HepG2 (cell line): ENCODE data around the gene SIGLECL1.

ENCODE experiments used
- CEBPB ChIP-seq: IDR thresholded peaks from 2 replicates; pipeline ENCODE4 v1.6.1; 2011; ENCODE audit warnings: low read depth, low read length, improper control_type of control experiment, borderline replicate concordance
- CTCF ChIP-seq: sonication (generic); formaldehyde crosslinking; IDR thresholded peaks from 2 replicates; pipeline ENCODE4 v1.5.0; 2020; ENCODE audit warnings: mild to moderate bottlenecking, missing genetic modification reagents, moderate library complexity
- ELF4 ChIP-seq: sonication (generic); formaldehyde crosslinking; IDR thresholded peaks from 2 replicates; pipeline ENCODE4 v1.5.0; 2020; ENCODE audit warnings: missing genetic modification reagents, mild to moderate bottlenecking, moderate library complexity, borderline replicate concordance
- IRF2 ChIP-seq: IDR thresholded peaks from 2 replicates; pipeline ENCODE4 v1.6.1; 2018; ENCODE audit warnings: missing genetic modification reagents, missing compliant biosample characterization
- MED1 ChIP-seq: sonication (generic); formaldehyde crosslinking; IDR thresholded peaks from 2 replicates; pipeline ENCODE4 v1.4.0; 2020; ENCODE audit warnings: missing genetic modification reagents
- MEIS2 ChIP-seq: sonication (generic); formaldehyde crosslinking; IDR thresholded peaks from 2 replicates; pipeline ENCODE4 v1.9.0; 2021; ENCODE audit warnings: mild to moderate bottlenecking, missing genetic modification reagents
- NCOR1 ChIP-seq: fragments of 200-600 bp; sonication (generic); IDR thresholded peaks from 2 replicates; pipeline ENCODE4 v1.7.0; 2017; ENCODE audit warnings: antibody characterized with exemption, low read length, borderline replicate concordance
- NONO ChIP-seq, 2 experiments: fragments of 450-650 bp in 1 of 2; sonication (generic) in 1 of 2; formaldehyde crosslinking in 1 of 2; IDR thresholded peaks in 1 of 2; conservative IDR thresholded peaks in 1 of 2; 2 replicates each; pipeline versions ENCODE4 v1.6.1 to v1.8.0; 2017 to 2022; ENCODE audit warnings: mild to moderate bottlenecking in 1 of 2, missing genetic modification reagents in 1 of 2, moderate library complexity in 1 of 2
- SRF ChIP-seq: IDR thresholded peaks from 2 replicates; pipeline ENCODE4 v1.6.1; 2011; ENCODE audit warnings: mild to moderate bottlenecking, low read depth, low read length, moderate library complexity
- ZNF282 ChIP-seq: fragments of 450-650 bp; IDR thresholded peaks from 2 replicates; pipeline ENCODE4 v1.6.1; 2018; ENCODE audit not compliant: partially characterized antibody
- ZNF589 ChIP-seq: sonication (generic); formaldehyde crosslinking; conservative IDR thresholded peaks from 2 replicates; pipeline ENCODE4 v1.8.0; 2022; ENCODE audit warnings: mild to moderate bottlenecking, moderate library complexity, missing genetic modification reagents
- ZNF720 ChIP-seq: sonication (generic); formaldehyde crosslinking; IDR thresholded peaks from 2 replicates; pipeline ENCODE4 v1.4.0; 2020; ENCODE audit warnings: missing genetic modification reagents

- TF ChIP-seq CTCF (CRISPR knock-in tag) (no peak), MEIS2 (CRISPR knock-in tag) (no peak), CEBPB (no peak), ELF4 (no peak), ZNF720 (CRISPR knock-in tag) (no peak), SRF (no peak), NONO (IDR thresholded peaks at IDR 0.05) (no peak), NONO (CRISPR knock-in tag; conservative IDR thresholded peaks at IDR 0.05) (no peak), IRF2 (CRISPR knock-in tag) (no peak), ZNF589 (CRISPR knock-in tag) (no peak), NCOR1 (no peak), MED1 (CRISPR knock-in tag) (no peak), ZNF282 (no peak)
Observed at GRCh38 chr19:51240866-51241265, 10.0 kb upstream of the SIGLECL1 start.
